ENCODE results near the gene CELA3B.
"Not testable (repeated sequence)": the region's sequence is repeated elsewhere in the genome, so short reads cannot be mapped to it uniquely, and the experiment has no call there.

Gene CELA3B

GRCh38 chr1:21980515-21981220 is 3.8 kb downstream of the CELA3B start:
- not testable (repeated sequence) for FAIRE-seq

- not testable (repeated sequence) for FAIRE-seq
These were observed 4.4 kb downstream of the CELA3B start for GRCh38 chr1:21981253-21981652.

- FAIRE-seq = not testable (repeated sequence)
These were observed 5.3 kb downstream of the CELA3B start for GRCh38 chr1:21982122-21982521.

GRCh38 chr1:21983539-21983938 is 6.7 kb downstream of the CELA3B start:
- not testable (repeated sequence) for FAIRE-seq

- FAIRE-seq = not testable (repeated sequence)
These were observed 9.1 kb downstream of the CELA3B start for GRCh38 chr1:21985893-21986292.

- FAIRE-seq = not testable (repeated sequence)
These were observed 9.6 kb downstream of the CELA3B start for GRCh38 chr1:21986386-21986785.

GRCh38 chr1:21989672-21990393 is 13.0 kb downstream of the CELA3B start:
- not testable (repeated sequence) for FAIRE-seq

GRCh38 chr1:21992186-21992585 is 15.4 kb downstream of the CELA3B start:
- FAIRE-seq = not testable (repeated sequence)

GRCh38 chr1:21994716-21995115 is 17.9 kb downstream of the CELA3B start:
- FAIRE-seq = not testable (repeated sequence)

- not testable (repeated sequence) for FAIRE-seq
These were observed 19.8 kb downstream of the CELA3B start for GRCh38 chr1:21996663-21996970.

GRCh38 chr1:21997891-21998623 is 21.2 kb downstream of the CELA3B start:
- peak; percentile 73 for FAIRE-seq

GRCh38 chr1:21998624-21999294 is 21.9 kb downstream of the CELA3B start:
- FAIRE-seq = not testable (repeated sequence)

- FAIRE-seq = not testable (repeated sequence)
These were observed 22.8 kb downstream of the CELA3B start for GRCh38 chr1:21999645-22000044.

- no peak for FAIRE-seq
These were observed 24.6 kb downstream of the CELA3B start, which contains the start of gene CELA3A for GRCh38 chr1:22001409-22001808. Gene CELA3A, plus strand, starts transcription at chr1:22001657. Its CDS starts 18 bp downstream, at chr1:22001675.

GRCh38 chr1:22002461-22002860 is 25.6 kb downstream of the CELA3B start:
- FAIRE-seq = not testable (repeated sequence)

- FAIRE-seq = not testable (repeated sequence)
These were observed 26.1 kb downstream of the CELA3B start for GRCh38 chr1:22002875-22003274.

- not testable (repeated sequence) for FAIRE-seq
These were observed 27.1 kb downstream of the CELA3B start for GRCh38 chr1:22003959-22004358.

GRCh38 chr1:22005261-22006149 is 28.7 kb downstream of the CELA3B start:
- not testable (repeated sequence) for FAIRE-seq

GRCh38 chr1:22006736-22007135 is 29.9 kb downstream of the CELA3B start:
- not testable (repeated sequence) for FAIRE-seq

- not testable (repeated sequence) for FAIRE-seq
These were observed 30.4 kb downstream of the CELA3B start for GRCh38 chr1:22007262-22007661.

GRCh38 chr1:22009566-22009965 is 32.7 kb downstream of the CELA3B start:
- FAIRE-seq = not testable (repeated sequence)

GRCh38 chr1:22012752-22013151 is 35.9 kb downstream of the CELA3B start:
- FAIRE-seq = not testable (repeated sequence)

Measured in colon (tissue), 2 donors.